ENCODE measurements around the gene PRL.

GRCh38 chr6:22239261-22239921 lies 57.4 kb downstream of the PRL start:
- no peak for TF ChIP-seq POLR2AphosphoS5 (IDR thresholded peaks at IDR 0.05)
- TF ChIP-seq CTCF (IDR thresholded peaks at IDR 0.05; ENCODE audit: poor library complexity, severe bottlenecking): no peak

Data from neural cell (in vitro differentiated cells).